ENCODE results near the gene ZCCHC12. TPM values are rescaled to one million over a fixed set of nuclear protein-coding genes. Genes with fewer than 3 reads are reported as not detected.
"Not testable (repeated sequence)": the region's sequence is repeated elsewhere in the genome, so short reads cannot be mapped to it uniquely, and the experiment has no call there.

ZCCHC12 gene
- polyA plus RNA-seq (ENCODE audit: insufficient read length): 0.70 TPM
- long read RNA-seq, donor 1, partial matches to known transcripts: 0 of 1 reads
- long read RNA-seq, donor 1, other reads (novel, unspliced or antisense): 0 of 1 reads
- long read RNA-seq, donor 2: 0 reads
- long read RNA-seq, donor 3: 0 reads
- long read RNA-seq, donor 4: 0 reads
- long read RNA-seq, donor 5, partial matches to known transcripts: 0 of 1 reads
- long read RNA-seq, donor 5, other reads (novel, unspliced or antisense): 0 of 1 reads
- long read RNA-seq, donor 6, partial matches to known transcripts: 0 of 2 reads
- long read RNA-seq, donor 6, other reads (novel, unspliced or antisense): 0 of 2 reads
- long read RNA-seq, donor 7, partial matches to known transcripts: 0 of 1 reads
- long read RNA-seq, donor 7, other reads (novel, unspliced or antisense): 0 of 1 reads
- long read RNA-seq, donor 8: 0 reads

GRCh38 chrX:118823263-118824172, at the start of gene ZCCHC12:
TSS of gene ZCCHC12 (plus strand) at chrX:118823824. CDS start at chrX:118825245, 1,421 bp downstream.
- DNase-seq: peak; percentile 68

- no peak for DNase-seq
These were observed 44.0 kb upstream of the ZCCHC12 start for GRCh38 chrX:118779581-118779980.

GRCh38 chrX:118780509-118780908, 43.1 kb upstream of the ZCCHC12 start:
- no peak for DNase-seq

GRCh38 chrX:118780911-118781310, 42.7 kb upstream of the ZCCHC12 start:
- no peak for DNase-seq

- DNase-seq: no peak
These were observed 27.9 kb upstream of the ZCCHC12 start for GRCh38 chrX:118795528-118796280.

- DNase-seq: no peak
These were observed 20.8 kb upstream of the ZCCHC12 start for GRCh38 chrX:118802857-118803256.

- DNase-seq: peak; percentile 39
These were observed 16.2 kb upstream of the ZCCHC12 start for GRCh38 chrX:118807151-118808017.

GRCh38 chrX:118817257-118817656, 6.4 kb upstream of the ZCCHC12 start:
- DNase-seq: not testable (repeated sequence)

GRCh38 chrX:118824173-118824730, 628 bp downstream of the ZCCHC12 start:
- no peak for DNase-seq

- DNase-seq: no peak
These were observed 1.6 kb downstream of the ZCCHC12 start for GRCh38 chrX:118825227-118825626.

- peak; percentile 51 for DNase-seq
These were observed 15.8 kb downstream of the ZCCHC12 start for GRCh38 chrX:118839334-118839958.

- peak; percentile 63 for DNase-seq
These were observed 24.1 kb downstream of the ZCCHC12 start for GRCh38 chrX:118847676-118848075.

- DNase-seq: no peak
These were observed 30.0 kb downstream of the ZCCHC12 start for GRCh38 chrX:118853596-118853995.

GRCh38 chrX:118855681-118856310, 32.2 kb downstream of the ZCCHC12 start:
- DNase-seq: no peak

GRCh38 chrX:118857006-118857405, 33.4 kb downstream of the ZCCHC12 start:
- no peak for DNase-seq

GRCh38 chrX:118861338-118861737, 37.7 kb downstream of the ZCCHC12 start:
- DNase-seq: no peak

- no peak for DNase-seq
These were observed 38.5 kb downstream of the ZCCHC12 start for GRCh38 chrX:118862091-118862490.

- DNase-seq: no peak
These were observed 39.4 kb downstream of the ZCCHC12 start for GRCh38 chrX:118862979-118863378.

GRCh38 chrX:118864063-118864635, 40.5 kb downstream of the ZCCHC12 start:
- DNase-seq: no peak

Measured in left kidney (tissue), 8 donors.